Lung (tissue), 12 donors: ENCODE measurements around the gene GPR107. TPM values are rescaled to one million over a fixed set of nuclear protein-coding genes. Genes with fewer than 3 reads are reported as not detected.

Experiments used
- ATAC-seq: fragments of 200-7000 bp; cut with Tn5 transposase; one replicate; pipeline ENCODE4 v1.9.1; 2020; ENCODE audit warnings: moderate number of reproducible peaks; ENCODE audit not compliant: insufficient read depth, low FRiP score
- DNase-seq, 3 donors: peaks; one replicate each; pipeline ENCODE4 v3.0.0-alpha.2; 2013 to 2017
- H3K27ac ChIP-seq, 2 donors: one replicate each; pipeline ENCODE4 v1.5.1; 2013; ENCODE audit warnings: mild to moderate bottlenecking in 2 of 2, moderate library complexity in 2 of 2, control low read depth in 1 of 2, inconsistent platforms in 1 of 2, low read depth in 1 of 2, low read length in 1 of 2
- H3K27me3 ChIP-seq, 3 donors: one replicate each; pipeline ENCODE4 v1.5.1; 2013; ENCODE audit warnings: low read length in 2 of 3; ENCODE audit not compliant: control insufficient read depth in 3 of 3, insufficient read depth in 3 of 3
- H3K36me3 ChIP-seq, 4 donors: one replicate each; pipeline ENCODE4 v1.5.1; 2013; ENCODE audit warnings: low read length in 4 of 4, mild to moderate bottlenecking in 1 of 4, moderate library complexity in 1 of 4; ENCODE audit not compliant: control insufficient read depth in 4 of 4, insufficient read depth in 4 of 4
- H3K4me1 ChIP-seq, 5 donors: one replicate each; pipeline ENCODE4 v1.5.1; 2013; ENCODE audit warnings: low read length in 5 of 5, mild to moderate bottlenecking in 2 of 5, moderate library complexity in 1 of 5; ENCODE audit not compliant: control insufficient read depth in 5 of 5, insufficient read depth in 5 of 5
- H3K4me3 ChIP-seq: one replicate; pipeline ENCODE4 v1.5.1; 2013; ENCODE audit warnings: mild to moderate bottlenecking, control low read depth, moderate library complexity
- H3K9ac ChIP-seq, 2 donors: one replicate each; pipeline ENCODE4 v1.5.1; 2013; ENCODE audit warnings: low read length in 2 of 2, control low read depth in 1 of 2; ENCODE audit not compliant: insufficient read depth in 1 of 2
- H3K9me3 ChIP-seq, 4 donors: one replicate each; pipeline ENCODE4 v1.5.1; 2013; ENCODE audit warnings: low read length in 3 of 4, mild to moderate bottlenecking in 1 of 4, moderate library complexity in 1 of 4; ENCODE audit not compliant: control insufficient read depth in 4 of 4, insufficient read depth in 3 of 4
- CTCF ChIP-seq: IDR thresholded peaks from 2 replicates; pipeline ENCODE4 v1.5.1; 2012; ENCODE audit warnings: mild to moderate bottlenecking; ENCODE audit errors: control extremely low read depth, extremely low read depth
- WGBS, 2 donors: extraction: QIAGEN DNeasy Blood & Tissue Kit; methylation state at CpG; one replicate each; pipeline ENCODE4 v1.1.7; 2013; 5-methylcytosine and 5-hydroxymethylcytosine counted together
- polyA plus RNA-seq, 2 donors: library from polyadenylated mRNA; stranded (reverse); fragments of 200-250 nt; gene quantifications; one replicate each; pipeline ENCODE4 v1.2.1, GENCODE V29; 2013
- total RNA-seq, 2 donors: library from RNA; depleted of rRNA in 1 of 2; stranded (reverse); fragments of >200 nt in 1 of 2; gene quantifications; one replicate each; pipeline ENCODE4 v1.2.1, GENCODE V29; 2014 to 2021
- donor health status: control.
- donor health status: control.
- donor health status: Bipolar disorder and iron deficiency.
- donor health status: healthy.
- donor health status: DM: yes; HTN: yes; CAD: no.

The GPR107 gene
- total and polyA plus RNA-seq, 4 donors, result 11.0 to 180 (median 33.2) TPM

GRCh38 chr9:130073373-130073772, 19.7 kb downstream of the GPR107 start:
- H3K4me1 ChIP-seq, result peaks cover 7 to 10% (median 9%) of the 10 kb centered on the region in 5 donors
- ATAC-seq, result no peak
- no peak overlapping the region for H3K4me3 ChIP-seq
- peaks cover 6 to 20% (median 9%) of the 10 kb centered on the region in 4 donors for H3K36me3 ChIP-seq
- peak overlapping the region in 1 of 2 donors; percentile 30 for H3K27ac ChIP-seq
- peak; percentile 37 to 73 (median 70) for DNase-seq
- WGBS, 2 donors, result 21 to 40% methylated on average over 2 of the region's 2 CpGs
- no peaks in the 10 kb centered on the region for H3K27me3 ChIP-seq
- TF ChIP-seq CTCF, result no peak
- no peaks in the 10 kb centered on the region for H3K9me3 ChIP-seq
- no peak overlapping the region for H3K9ac ChIP-seq

GRCh38 chr9:130078547-130078946, 24.8 kb downstream of the GPR107 start:
- Histone ChIP-seq H3K9ac (no peak overlapping the region), H3K27me3 (no peaks in the 10 kb centered on the region), H3K36me3 (peaks cover 18 to 42% (median 22%) of the 10 kb centered on the region in 4 donors), H3K9me3 (no peaks in the 10 kb centered on the region), H3K4me3 (no peak overlapping the region), H3K4me1 (peaks cover under 1 to 7% (median under 1%) of the 10 kb centered on the region in 5 donors), H3K27ac (no peak overlapping the region)
- TF ChIP-seq CTCF, result no peak
- 94 to 100% methylated on average over 3 of the region's 3 CpGs for WGBS, 2 donors
- DNase-seq (no peak), ATAC-seq (no peak)

GRCh38 chr9:130084337-130084736, 30.6 kb downstream of the GPR107 start:
- TF ChIP-seq CTCF, result no peak
- Histone ChIP-seq H3K9ac (no peak overlapping the region), H3K27ac (no peak overlapping the region), H3K27me3 (no peaks in the 10 kb centered on the region), H3K36me3 (peaks cover 20 to 45% (median 26%) of the 10 kb centered on the region in 4 donors), H3K4me3 (no peak overlapping the region), H3K9me3 (no peaks in the 10 kb centered on the region), H3K4me1 (no peaks in the 10 kb centered on the region)
- 91 to 98% methylated on average over 7 of the region's 7 CpGs for WGBS, 2 donors
- no peak for DNase-seq
- ATAC-seq, result no peak

- Histone ChIP-seq H3K9ac (no peak overlapping the region), H3K4me3 (no peak overlapping the region), H3K36me3 (peaks cover 20 to 45% (median 24%) of the 10 kb centered on the region in 4 donors), H3K27me3 (no peaks in the 10 kb centered on the region), H3K9me3 (no peaks in the 10 kb centered on the region), H3K27ac (no peak overlapping the region), H3K4me1 (no peaks in the 10 kb centered on the region)
- no peak for TF ChIP-seq CTCF
- ATAC-seq (no peak), DNase-seq (no peak)
- 93 to 96% methylated on average over 6 of the region's 6 CpGs for WGBS, 2 donors
These were observed 34.3 kb downstream of the GPR107 start for GRCh38 chr9:130088051-130088450.
